GM19452 (cell line): ENCODE results near the gene SHISA6.

Experiments
- ATAC-seq: cut with Tn5 transposase; IDR thresholded peaks from one replicate; pipeline ENCODE4 v1.9.1; 2021; ENCODE audit not compliant: unreplicated experiment

The SHISA6 gene

DNA sequence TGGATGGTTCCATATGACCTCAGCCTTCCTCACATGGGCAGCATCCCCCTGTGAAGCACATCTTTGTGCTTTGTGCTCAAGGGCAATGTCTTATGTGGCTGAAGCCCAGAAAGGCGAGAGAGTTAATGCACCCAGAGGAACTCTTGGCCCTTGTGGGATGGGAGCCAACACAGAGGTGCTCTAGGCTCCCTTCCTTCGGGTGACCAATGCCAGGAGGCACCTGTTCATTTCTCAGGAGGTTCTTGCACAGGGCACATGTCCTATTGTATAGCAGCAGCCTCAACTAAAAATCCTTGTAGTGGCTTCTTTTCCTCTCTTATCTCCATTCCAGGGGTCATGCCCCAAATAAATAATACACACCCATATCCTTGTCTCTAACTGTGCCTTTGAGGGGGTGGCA lies 273.6 kb downstream of the SHISA6 start:
- no peak for ATAC-seq

GRCh38 chr17:11514981-11515680 lies 274.1 kb downstream of the SHISA6 start:
- no peak for ATAC-seq

DNA sequence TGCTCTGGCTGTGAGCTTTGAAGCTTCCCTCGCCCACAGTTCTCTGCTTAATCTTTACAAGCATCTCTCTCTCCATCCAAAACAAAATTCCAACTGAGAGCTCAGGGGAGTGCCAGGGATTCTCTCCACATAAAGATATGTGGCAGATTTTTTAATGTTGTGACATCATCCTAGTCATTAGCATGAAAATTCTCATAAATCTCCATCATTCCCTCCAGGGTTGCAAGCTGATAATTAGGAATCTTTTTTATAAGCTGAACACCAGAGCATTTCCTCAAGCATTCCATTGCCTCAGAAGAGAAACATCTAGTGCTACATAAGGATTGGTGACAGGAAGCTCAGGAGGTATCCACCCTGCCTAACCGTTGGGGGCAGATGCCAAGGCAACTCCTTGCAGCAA lies 274.9 kb downstream of the SHISA6 start:
- ATAC-seq, result no peak

- no peak for ATAC-seq
Measured at GRCh38 chr17:11535231-11535630, 294.2 kb downstream of the SHISA6 start.

DNA sequence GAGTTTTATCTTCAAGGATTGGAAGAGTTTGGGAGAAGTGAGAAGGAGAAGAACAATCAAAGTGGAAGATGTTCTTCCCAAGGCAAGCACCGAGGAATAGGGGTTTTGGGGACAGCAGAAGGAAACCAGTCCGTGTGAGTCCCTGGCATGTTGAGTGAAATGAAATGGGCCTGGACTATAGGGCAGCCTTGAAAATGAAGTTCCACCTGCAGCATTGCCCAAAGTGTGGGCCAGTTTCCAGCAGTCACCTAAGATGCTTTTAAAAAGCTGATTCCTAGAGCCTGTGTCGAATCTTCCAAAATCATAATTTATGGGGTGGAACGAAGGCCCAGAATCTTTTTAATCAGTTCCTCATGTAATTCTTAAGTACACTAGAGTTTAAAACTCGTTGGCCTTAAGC lies 297.4 kb downstream of the SHISA6 start:
- ATAC-seq, result no peak

- no peak for ATAC-seq
Measured at GRCh38 chr17:11539637-11540036, 298.6 kb downstream of the SHISA6 start.

DNA sequence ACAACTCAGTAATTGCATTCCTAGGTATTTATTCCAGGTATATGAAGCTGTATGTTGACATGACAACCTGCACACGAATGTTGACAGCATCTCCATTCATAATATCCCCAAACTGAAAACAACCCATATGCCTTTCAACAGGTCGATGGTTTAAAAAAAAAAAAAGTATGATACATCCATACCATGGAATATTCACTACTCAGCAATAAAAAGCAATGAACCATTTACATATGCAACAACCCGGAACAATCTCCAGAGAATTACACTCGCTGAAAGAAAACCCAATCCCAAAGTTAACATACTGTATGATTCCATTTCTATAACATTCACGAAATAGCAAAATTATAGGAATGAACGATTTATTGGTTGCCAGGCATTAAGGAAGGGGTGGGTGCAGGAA lies 304.0 kb downstream of the SHISA6 start:
- no peak for ATAC-seq

- no peak for ATAC-seq
Measured at GRCh38 chr17:11545696-11546095, 304.7 kb downstream of the SHISA6 start.

DNA sequence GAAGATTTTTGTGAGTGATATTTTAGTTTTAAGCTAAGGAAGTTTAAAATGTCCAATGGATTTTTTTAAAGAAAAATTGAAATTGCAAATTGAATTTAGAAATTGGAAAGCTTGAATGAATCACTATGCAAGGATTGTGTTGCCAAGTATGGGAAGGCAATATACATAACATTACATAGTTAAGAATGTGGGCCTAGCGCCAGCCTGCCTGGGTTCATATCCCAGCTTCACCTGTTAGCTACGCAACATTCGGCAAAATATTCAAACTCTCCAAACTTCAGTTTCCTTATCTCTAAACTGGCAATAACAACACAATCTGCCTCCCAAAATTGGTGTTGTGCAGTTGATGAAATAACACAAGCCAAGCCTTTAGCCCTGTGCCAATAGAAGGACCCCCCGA lies 306.8 kb downstream of the SHISA6 start:
- ATAC-seq, result no peak

DNA sequence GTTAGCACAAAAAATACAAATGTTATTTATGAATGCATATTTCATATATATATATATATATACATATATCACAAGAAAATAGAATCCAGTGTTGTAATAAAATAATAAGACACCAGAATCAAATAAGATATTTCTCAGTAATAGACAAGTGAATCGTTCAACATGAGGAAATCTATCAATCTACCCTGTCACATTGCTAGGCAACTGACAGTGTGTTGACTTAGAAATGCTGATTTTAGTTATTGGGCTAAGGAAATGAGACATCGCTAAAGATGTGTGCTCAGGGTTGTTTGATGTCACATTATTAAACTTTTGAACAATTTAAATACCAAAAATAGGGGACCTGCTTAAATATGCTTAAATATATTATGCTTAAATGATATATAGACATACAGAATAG lies 307.4 kb downstream of the SHISA6 start:
- ATAC-seq, result no peak

GRCh38 chr17:11550431-11550830 lies 309.4 kb downstream of the SHISA6 start:
- no peak for ATAC-seq

DNA sequence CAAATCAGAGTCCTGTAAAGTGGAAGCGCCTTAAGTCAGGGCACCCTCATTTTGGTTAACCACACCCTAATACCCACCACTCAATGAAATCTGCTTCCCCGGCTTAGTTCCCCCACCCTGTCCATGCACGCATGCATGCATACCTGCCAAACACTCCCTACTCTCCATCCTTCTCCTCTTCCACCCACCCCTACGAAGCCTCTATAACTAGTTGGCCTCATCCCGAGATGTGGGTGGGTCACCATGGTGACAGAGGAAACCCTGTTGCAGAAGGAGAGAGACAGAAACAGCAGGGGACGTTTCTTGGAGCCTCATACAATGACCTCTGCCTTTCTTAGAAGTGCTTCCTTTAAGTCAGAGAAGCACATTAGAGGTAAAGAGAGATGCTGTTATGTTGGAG lies 310.4 kb downstream of the SHISA6 start:
- ATAC-seq, result no peak

GRCh38 chr17:11553135-11553534 lies 312.1 kb downstream of the SHISA6 start:
- no peak for ATAC-seq

- ATAC-seq, result no peak
Measured at GRCh38 chr17:11554042-11554441, 313.0 kb downstream of the SHISA6 start.

- ATAC-seq, result no peak
Measured at GRCh38 chr17:11554542-11554941, 313.5 kb downstream of the SHISA6 start.

GRCh38 chr17:11555530-11555929 lies 314.5 kb downstream of the SHISA6 start:
- no peak for ATAC-seq

- no peak for ATAC-seq
Measured at GRCh38 chr17:11557727-11558452, 316.9 kb downstream of the SHISA6 start.

DNA sequence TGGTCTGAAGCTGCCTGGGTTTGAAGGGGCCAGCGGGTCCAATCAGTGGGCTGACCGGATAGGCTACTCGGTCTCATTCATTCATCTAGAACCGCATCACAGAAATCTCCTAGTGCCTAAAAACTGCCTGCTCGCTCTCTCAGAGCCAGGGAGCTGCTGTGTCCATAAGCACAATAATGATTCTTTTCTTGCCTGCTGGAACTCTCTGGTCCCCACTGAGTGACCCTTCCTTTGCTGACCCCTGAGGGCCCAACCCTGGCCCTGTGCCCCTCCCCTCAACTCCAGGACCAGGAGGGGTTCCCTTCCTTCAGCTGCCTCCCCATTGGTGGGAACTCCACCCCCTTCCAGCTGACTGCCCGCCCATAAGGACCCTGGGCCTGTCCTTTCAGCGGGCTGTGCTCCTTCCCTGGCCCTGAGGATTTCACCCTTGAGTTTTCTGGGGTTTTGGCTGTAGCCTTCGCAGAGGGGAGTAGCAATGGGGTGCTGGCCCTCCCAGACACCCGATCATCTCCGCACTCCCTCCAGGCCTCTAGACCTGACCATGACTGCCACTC lies 317.7 kb downstream of the SHISA6 start:
- no peak for ATAC-seq

GRCh38 chr17:11559601-11560000 lies 318.6 kb downstream of the SHISA6 start:
- ATAC-seq, result no peak

DNA sequence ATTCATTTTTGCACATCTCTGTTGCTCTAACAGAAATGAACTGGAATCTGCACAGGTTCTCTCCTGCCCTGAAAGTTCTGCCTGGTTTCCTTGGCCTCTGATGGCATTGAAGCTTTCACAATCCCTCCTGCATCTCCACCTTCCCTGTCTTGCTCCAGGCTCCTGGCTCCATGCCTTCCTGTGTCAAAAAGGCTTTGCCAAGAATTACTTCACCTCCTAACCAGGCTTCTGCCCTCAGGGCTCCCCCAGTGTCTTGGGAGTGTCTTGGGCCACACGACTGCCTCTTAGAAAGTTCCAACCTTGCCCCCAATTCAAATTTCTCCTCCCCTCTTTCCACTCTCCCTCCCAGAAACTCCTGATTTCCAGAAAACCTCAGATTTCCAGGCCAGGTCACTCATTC lies 320.3 kb downstream of the SHISA6 start:
- no peak for ATAC-seq

- no peak for ATAC-seq
Measured at GRCh38 chr17:11561702-11562101, 320.7 kb downstream of the SHISA6 start.

GRCh38 chr17:11564589-11565380 lies 323.8 kb downstream of the SHISA6 start:
- ATAC-seq, result no peak
